ENCODE measurements around the gene PRDM11. TPM values are rescaled to one million over a fixed set of nuclear protein-coding genes. Genes with fewer than 3 reads are reported as not detected.

PRDM11 gene
- total RNA-seq, 1 experiment from 2014 or later: 10.7 TPM

GRCh38 chr11:45264839-45265515, 118.5 kb downstream of the PRDM11 start:
- Histone ChIP-seq H3F3A (ENCODE audit: insufficient read depth, low read depth) (no peaks in the 10 kb centered on the region), H2AFZ (no peak overlapping the region), H3K36me3 (ENCODE audit: low read depth) (no peaks in the 10 kb centered on the region), H4K20me1 (ENCODE audit: insufficient read depth) (no peaks in the 10 kb centered on the region), H3K27me3 (ENCODE audit: insufficient read depth, low read depth) (peaks cover 50% of the 10 kb centered on the region), H3K9me2 (ENCODE audit: insufficient read depth) (peaks cover 6% of the 10 kb centered on the region; the same call in 1 of the 2 replicates), H3K4me3 (no peak overlapping the region), H3K4me1 (replicated peaks; ENCODE audit: insufficient read depth) (0 out of 2 replicates have a peak, but pooled peaks cover under 1% of the 10 kb centered on the region), H3K9me3 (ENCODE audit: insufficient read depth, low read depth) (no peaks in the 10 kb centered on the region), H3K27ac (no peak overlapping the region), H3K4me2 (no peak overlapping the region), H3K79me2 (ENCODE audit: low read depth) (no peaks in the 10 kb centered on the region)
- ChIA-PET CTCF (no interaction called here), POLR2A (ENCODE audit: unreplicated experiment) (interaction anchor here (0.7 kb wide), 1 partner anchor 1208 kb away, joined by 3 read pairs; no protein-coding TSS in a partner anchor)
- no peak for DNase-seq
- intact Hi-C loops (cut with micrococcal nuclease; ENCODE audit: unreplicated experiment): no loop called here
- TF ChIP-seq EZH2 (IDR thresholded peaks at IDR 0.05; ENCODE audit: low read depth) (no peak), CTCF (conservative IDR thresholded peaks at IDR 0.05) (no peak)
- no TSS peak for BruUV-seq (replicated peaks)

GRCh38 chr11:45265969-45266675, 119.7 kb downstream of the PRDM11 start:
- intact Hi-C loops (cut with micrococcal nuclease; ENCODE audit: unreplicated experiment): no loop called here
- TF ChIP-seq EZH2 (IDR thresholded peaks at IDR 0.05; ENCODE audit: low read depth): no peak
- TF ChIP-seq CTCF (conservative IDR thresholded peaks at IDR 0.05): no peak
- H3K27ac ChIP-seq: no peak overlapping the region
- H3K79me2 ChIP-seq (ENCODE audit: low read depth): no peaks in the 10 kb centered on the region
- no peaks in the 10 kb centered on the region for H3K36me3 ChIP-seq (ENCODE audit: low read depth)
- H3F3A ChIP-seq (ENCODE audit: insufficient read depth, low read depth): no peaks in the 10 kb centered on the region
- no peak overlapping the region for H3K4me2 ChIP-seq
- ChIA-PET POLR2A (ENCODE audit: unreplicated experiment) (no interaction called here), CTCF (no interaction called here)
- no peaks in the 10 kb centered on the region for H3K4me1 ChIP-seq (replicated peaks; ENCODE audit: insufficient read depth)
- peaks cover 58% of the 10 kb centered on the region for H3K27me3 ChIP-seq (ENCODE audit: insufficient read depth, low read depth)
- no peak overlapping the region for H2AFZ ChIP-seq
- H4K20me1 ChIP-seq (ENCODE audit: insufficient read depth): no peaks in the 10 kb centered on the region
- H3K9me2 ChIP-seq (ENCODE audit: insufficient read depth): peaks cover 6% of the 10 kb centered on the region; the same call in 1 of the 2 replicates
- no TSS peak for BruUV-seq (replicated peaks)
- DNase-seq: no peak
- H3K9me3 ChIP-seq (ENCODE audit: insufficient read depth, low read depth): no peaks in the 10 kb centered on the region
- no peak overlapping the region for H3K4me3 ChIP-seq

- Histone ChIP-seq H3K4me1 (replicated peaks; ENCODE audit: insufficient read depth) (no peaks in the 10 kb centered on the region), H3K9me3 (ENCODE audit: insufficient read depth, low read depth) (no peaks in the 10 kb centered on the region), H3K27me3 (ENCODE audit: insufficient read depth, low read depth) (peaks cover 56% of the 10 kb centered on the region), H3K27ac (no peak overlapping the region), H3K36me3 (ENCODE audit: low read depth) (no peaks in the 10 kb centered on the region), H3K9me2 (ENCODE audit: insufficient read depth) (peaks cover 3% of the 10 kb centered on the region; the same call in 1 of the 2 replicates), H3F3A (ENCODE audit: insufficient read depth, low read depth) (no peaks in the 10 kb centered on the region), H3K4me3 (no peak overlapping the region), H2AFZ (no peak overlapping the region), H3K4me2 (no peak overlapping the region), H3K79me2 (ENCODE audit: low read depth) (no peaks in the 10 kb centered on the region), H4K20me1 (ENCODE audit: insufficient read depth) (no peaks in the 10 kb centered on the region)
- BruUV-seq (replicated peaks): no TSS peak
- ChIA-PET POLR2A (ENCODE audit: unreplicated experiment) (no interaction called here), CTCF (no interaction called here)
- DNase-seq: no peak
- intact Hi-C loops (cut with micrococcal nuclease; ENCODE audit: unreplicated experiment): no loop called here
- no peak for TF ChIP-seq EZH2 (IDR thresholded peaks at IDR 0.05; ENCODE audit: low read depth)
- no peak for TF ChIP-seq CTCF (conservative IDR thresholded peaks at IDR 0.05)
Observed at GRCh38 chr11:45266676-45267020, 120.2 kb downstream of the PRDM11 start.

Data from PC-9 (cell line).